Metanephros (tissue), 2 donors: Measurements from ENCODE around the gene ZNF101. TPM values are rescaled to one million over a fixed set of nuclear protein-coding genes. Genes with fewer than 3 reads are reported as not detected.

Experiments
- small RNA-seq: library from RNA; depleted of rRNA; stranded (forward); fragments of <200 nt; gene quantifications from one replicate; pipeline ENCODE3, GENCODE V24; 2014; ENCODE audit warnings: low replicate concordance
- total RNA-seq: library from RNA; depleted of rRNA; stranded (reverse); fragments of >200 nt; gene quantifications from one replicate; pipeline ENCODE4 v1.2.3, GENCODE V29; 2014

The ZNF101 gene
- 9.5 TPM for total RNA-seq

GRCh38 chr19:19668230-19669012, at the start of gene ZNF101:
ZNF101 (plus strand) TSS chr19:19668839; CDS start chr19:19668964, 125 bp downstream.

GRCh38 chr19:19627621-19628500, 40.8 kb upstream of the ZNF101 start, which contains the start of gene LPAR2:
LPAR2 (minus strand) TSS chr19:19628220; CDS start chr19:19627275, 945 bp downstream.

GRCh38 chr19:19643158-19644053, 25.2 kb upstream of the ZNF101 start, which contains the start of gene GMIP:
GMIP (minus strand) TSS chr19:19643657; CDS start chr19:19643529, 128 bp downstream.

GRCh38 chr19:19663256-19664120, 5.2 kb upstream of the ZNF101 start, which contains the start of gene ATP13A1:
ATP13A1 (minus strand) TSS chr19:19663676; CDS start chr19:19663666, 10 bp downstream.

GRCh38 chr19:19732579-19733501, 64.2 kb downstream of the ZNF101 start, which contains the start of gene ZNF14:
ZNF14 (minus strand) TSS chr19:19733112; CDS start chr19:19732958, 154 bp downstream.

Small RNA genes lying within 50 kb of the gene (small RNA-seq; reads per million reads assigned to genes)
- gene AC011458.2: not detected

Other genes with a start within 250 kb of the ZNF101 start
- 3.5 TPM for gene TSSK6, start 153.3 kb upstream of the ZNF101 start, total RNA-seq
- gene NDUFA13, start 152.6 kb upstream of the ZNF101 start, total RNA-seq: 100 TPM
- gene YJEFN3, start 139.9 kb upstream of the ZNF101 start, total RNA-seq: 2.7 TPM
- 1.1 TPM for gene CILP2, start 130.6 kb upstream of the ZNF101 start, total RNA-seq
- gene PBX4, start 50.2 kb upstream of the ZNF101 start, total RNA-seq: 5.3 TPM
- 16.2 TPM for gene LPAR2, start 40.6 kb upstream of the ZNF101 start, total RNA-seq
- 12.0 TPM for gene GMIP, start 25.2 kb upstream of the ZNF101 start, total RNA-seq
- 47.4 TPM for gene ATP13A1, start 5.2 kb upstream of the ZNF101 start, total RNA-seq
- gene ZNF14, start 64.3 kb downstream of the ZNF101 start, total RNA-seq: 14.6 TPM
- 59.4 TPM for gene ZNF506, start 152.9 kb downstream of the ZNF101 start, total RNA-seq
- gene ZNF253, start 197.0 kb downstream of the ZNF101 start, total RNA-seq: 12.7 TPM
- 21.4 TPM for gene ZNF93, start 232.1 kb downstream of the ZNF101 start, total RNA-seq